Bronchial epithelial cell (primary cell): Measurements from ENCODE around the gene AUTS2. TPM values are rescaled to one million over a fixed set of nuclear protein-coding genes. Genes with fewer than 3 reads are reported as not detected.

ENCODE experiments used
- DNase-seq: peaks from one replicate; pipeline ENCODE4 v3.0.0-alpha.2; 2010; ENCODE audit warnings: low read depth
- FAIRE-seq: peaks from 2 replicates; lab custom pipeline; 2011; peaks lifted over from hg19 to GRCh38; lab: Jason Lieb, UNC
- H3K27me3 ChIP-seq: 2 replicates; pipeline ENCODE4 v1.5.1; 2011; ENCODE audit warnings: low read length; ENCODE audit not compliant: control insufficient read depth, insufficient read depth
- H3K36me3 ChIP-seq: 2 replicates; pipeline ENCODE4 v1.5.1; 2011; ENCODE audit warnings: low read length; ENCODE audit not compliant: control insufficient read depth, insufficient read depth
- H3K4me3 ChIP-seq: 2 replicates; pipeline ENCODE4 v1.5.1; 2011; ENCODE audit warnings: mild to moderate bottlenecking, low read depth, low read length, control low read depth
- CTCF ChIP-seq: IDR thresholded peaks from 2 replicates; pipeline ENCODE4 v1.5.1; 2011; ENCODE audit warnings: mild to moderate bottlenecking, moderate library complexity, low read length, control low read depth, inconsistent platforms; ENCODE audit not compliant: insufficient read depth, severe bottlenecking
- total RNA-seq: library from RNA; depleted of rRNA; stranded (reverse); fragments of >200 nt; gene quantifications from 2 replicates; pipeline ENCODE4 v1.2.1, GENCODE V29; 2014

Gene AUTS2
- total RNA-seq, 1 donor from 2014 or later = 9.5 TPM

GRCh38 chr7:69654849-69655707, 56.8 kb downstream of the AUTS2 start:
- TF ChIP-seq CTCF = no peak
- FAIRE-seq (no peak), DNase-seq (no peak)
- Histone ChIP-seq H3K27me3 (no peaks in the 10 kb centered on the region), H3K36me3 (no peaks in the 10 kb centered on the region), H3K4me3 (no peak overlapping the region)

- H3K36me3 ChIP-seq = no peaks in the 10 kb centered on the region
- H3K27me3 ChIP-seq = no peaks in the 10 kb centered on the region
- DNase-seq (no peak), FAIRE-seq (no peak)
- no peak for TF ChIP-seq CTCF
- H3K4me3 ChIP-seq = no peak overlapping the region
Observed at GRCh38 chr7:69656077-69656476, 57.8 kb downstream of the AUTS2 start.

GRCh38 chr7:69656890-69657289, 58.6 kb downstream of the AUTS2 start:
- Histone ChIP-seq H3K27me3 (no peaks in the 10 kb centered on the region), H3K4me3 (no peak overlapping the region), H3K36me3 (no peaks in the 10 kb centered on the region)
- DNase-seq (no peak), FAIRE-seq (no peak)
- TF ChIP-seq CTCF = no peak

GRCh38 chr7:69657331-69657730, 59.1 kb downstream of the AUTS2 start:
- DNase-seq (no peak), FAIRE-seq (no peak)
- Histone ChIP-seq H3K4me3 (no peak overlapping the region), H3K27me3 (no peaks in the 10 kb centered on the region), H3K36me3 (no peaks in the 10 kb centered on the region)
- no peak for TF ChIP-seq CTCF

- FAIRE-seq = no peak
- no peaks in the 10 kb centered on the region for H3K27me3 ChIP-seq
- no peaks in the 10 kb centered on the region for H3K36me3 ChIP-seq
- no peak for TF ChIP-seq CTCF
- DNase-seq = no peak
- no peak overlapping the region for H3K4me3 ChIP-seq
Observed at GRCh38 chr7:69657985-69658384, 59.7 kb downstream of the AUTS2 start.
